GM18526 (cell line): Measurements from ENCODE around the gene PRKCE.

Experiments used
- POLR2A ChIP-seq: IDR thresholded peaks from 3 replicates; pipeline ENCODE4 v1.6.1; 2011; ENCODE audit not compliant: insufficient read length; ENCODE audit errors: extremely low read depth

PRKCE gene

GRCh38 chr2:45915523-45915922 lies 264.0 kb downstream of the PRKCE start:
- TF ChIP-seq POLR2A, result no peak

- TF ChIP-seq POLR2A, result no peak
Measured at GRCh38 chr2:45918463-45919159, 267.1 kb downstream of the PRKCE start.

- no peak for TF ChIP-seq POLR2A
Measured at GRCh38 chr2:45919160-45919650, 267.7 kb downstream of the PRKCE start.

GRCh38 chr2:45919711-45920111 lies 268.2 kb downstream of the PRKCE start:
- TF ChIP-seq POLR2A, result no peak

GRCh38 chr2:45921921-45922320 lies 270.4 kb downstream of the PRKCE start:
- TF ChIP-seq POLR2A, result no peak

- TF ChIP-seq POLR2A, result no peak
Measured at GRCh38 chr2:45922577-45922988, 271.1 kb downstream of the PRKCE start.

- TF ChIP-seq POLR2A, result no peak
Measured at GRCh38 chr2:45923701-45924100, 272.2 kb downstream of the PRKCE start.

- TF ChIP-seq POLR2A, result no peak
Measured at GRCh38 chr2:45925026-45925425, 273.6 kb downstream of the PRKCE start.

GRCh38 chr2:45925636-45926366 lies 274.3 kb downstream of the PRKCE start:
- TF ChIP-seq POLR2A, result no peak

- TF ChIP-seq POLR2A, result no peak
Measured at GRCh38 chr2:45928946-45929345, 277.5 kb downstream of the PRKCE start.

- TF ChIP-seq POLR2A, result no peak
Measured at GRCh38 chr2:45929674-45930395, 278.4 kb downstream of the PRKCE start.

GRCh38 chr2:45930396-45930792 lies 278.9 kb downstream of the PRKCE start:
- TF ChIP-seq POLR2A, result no peak

GRCh38 chr2:45932278-45932975 lies 281.0 kb downstream of the PRKCE start:
- no peak for TF ChIP-seq POLR2A

- no peak for TF ChIP-seq POLR2A
Measured at GRCh38 chr2:45935791-45936622, 284.5 kb downstream of the PRKCE start.
